Cardiac fibroblast (primary cell): ENCODE results near the gene TTLL7.

Experiments
- DNase-seq, 2 donors: peaks; one replicate each; pipeline versions ENCODE4 v3.0.0 to v3.0.0-alpha.2; 2010; ENCODE audit warnings: low read depth in 2 of 2
- H3K4me3 ChIP-seq, 2 donors: replicated peaks in 1 of 2; 1 replicate in 1 of 2; 2 replicates in 1 of 2; pipeline ENCODE4 v1.5.1; 2011; ENCODE audit warnings: low read depth in 2 of 2, low read length in 2 of 2, mild to moderate bottlenecking in 2 of 2, moderate library complexity in 1 of 2
- CTCF ChIP-seq: IDR thresholded peaks from one replicate; pipeline ENCODE4 v1.5.1; 2011; ENCODE audit warnings: low read depth, mild to moderate bottlenecking, low read length, inconsistent platforms

Gene TTLL7

GRCh38 chr1:83860490-83861221, 138.3 kb downstream of the TTLL7 start:
- peak overlapping the region; percentile 42 to 52 for H3K4me3 ChIP-seq
- DNase-seq: peak; percentile 22 to 50
- peak; percentile 57 for TF ChIP-seq CTCF

DNA sequence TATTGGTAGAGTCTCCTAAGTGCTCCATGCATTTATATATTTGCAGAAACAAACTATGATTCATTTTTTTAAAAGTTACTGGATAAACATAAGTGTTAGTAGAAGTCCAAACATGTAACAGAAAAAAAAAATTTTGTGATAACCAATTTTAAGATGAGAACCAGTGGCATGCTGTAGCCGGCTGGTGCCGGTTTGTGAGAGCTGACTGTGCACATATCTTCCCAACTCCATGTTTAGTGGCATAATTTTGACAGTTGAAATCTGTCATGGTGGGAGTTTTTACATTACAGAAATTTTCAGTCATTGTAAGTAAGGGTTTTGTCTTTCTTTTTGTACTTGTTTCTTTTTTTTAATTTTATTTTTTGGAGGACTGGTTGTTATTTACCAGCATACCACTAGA, 141.2 kb downstream of the TTLL7 start:
- TF ChIP-seq CTCF: no peak
- no peak for DNase-seq
- no peak overlapping the region for H3K4me3 ChIP-seq

GRCh38 chr1:83857103-83857502, 141.8 kb downstream of the TTLL7 start:
- TF ChIP-seq CTCF: no peak
- peak; percentile 38 to 42 for DNase-seq
- H3K4me3 ChIP-seq: no peak overlapping the region

- no peak overlapping the region for H3K4me3 ChIP-seq
- no peak for DNase-seq
- TF ChIP-seq CTCF: no peak
Observed at GRCh38 chr1:83856381-83856780, 142.6 kb downstream of the TTLL7 start.

GRCh38 chr1:83854456-83854855, 144.5 kb downstream of the TTLL7 start:
- H3K4me3 ChIP-seq: no peak overlapping the region
- TF ChIP-seq CTCF: no peak
- DNase-seq: no peak

GRCh38 chr1:83850834-83851233, 148.1 kb downstream of the TTLL7 start:
- no peak for DNase-seq
- TF ChIP-seq CTCF: no peak
- no peak overlapping the region for H3K4me3 ChIP-seq
